Measurements from ENCODE around the gene DENND2D.

DENND2D gene

DNA sequence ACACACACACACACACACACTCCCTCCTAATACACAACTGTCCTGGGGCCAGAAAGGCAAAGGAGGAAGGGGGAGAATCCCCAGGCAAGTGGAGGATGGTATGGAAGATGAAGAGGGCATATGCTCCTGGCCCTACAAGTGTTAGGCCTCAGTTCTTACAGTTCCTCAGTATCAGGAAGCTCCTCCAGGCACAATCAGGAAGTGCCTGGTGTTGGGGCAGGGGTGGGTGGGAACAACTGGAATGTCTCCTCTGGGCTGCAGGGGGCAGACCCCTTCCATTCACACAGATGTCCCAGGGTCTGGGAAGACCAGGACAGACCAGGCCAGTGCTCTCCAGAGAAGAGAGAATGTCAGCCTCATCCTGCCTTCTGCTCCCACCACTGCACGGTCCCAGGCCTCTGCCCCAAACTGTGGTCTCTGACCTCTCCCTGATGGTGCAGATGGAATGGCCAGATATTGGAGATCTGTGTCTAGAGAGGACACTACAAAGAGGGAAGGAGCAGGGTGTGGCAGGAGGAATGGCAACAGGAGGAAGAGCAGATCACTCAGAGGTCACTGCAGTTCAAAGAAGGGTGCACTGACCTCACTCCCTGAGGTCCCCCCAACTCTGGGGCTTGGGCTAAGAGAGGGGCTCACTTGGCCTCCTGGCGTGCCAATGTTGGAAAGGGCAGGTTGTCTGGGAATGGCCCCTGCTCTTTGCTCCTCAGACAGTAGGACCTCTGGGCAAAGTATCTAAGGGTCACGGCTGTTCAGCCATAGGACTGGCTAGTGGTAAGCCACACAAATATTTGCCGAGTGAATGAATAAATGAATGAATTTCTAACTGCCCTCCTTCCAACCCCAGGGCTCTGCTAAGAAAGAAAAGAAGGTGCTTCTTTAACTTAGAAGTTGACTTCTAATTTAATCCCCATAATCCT, 2.5 kb upstream of the DENND2D start:
- no peak for DNase-seq (ENCODE audit: low spot score)

DNA sequence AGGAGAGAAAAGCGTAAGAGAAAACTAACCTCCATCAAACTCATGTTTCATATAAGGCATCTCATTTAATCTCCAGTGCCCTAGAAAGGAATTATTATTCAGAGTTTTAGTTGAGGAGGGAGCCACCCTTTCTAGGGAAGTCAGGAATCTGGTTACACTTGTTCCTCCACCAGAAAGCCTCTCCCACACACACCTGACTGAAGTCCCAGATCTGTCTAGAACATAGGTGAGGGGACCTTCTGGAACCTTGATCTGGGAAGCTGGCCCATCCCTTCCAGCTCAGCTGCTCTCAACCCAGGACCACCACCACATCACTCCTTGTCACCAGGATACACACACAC, 1.9 kb upstream of the DENND2D start:
- DNase-seq (ENCODE audit: low spot score): no peak

DNA sequence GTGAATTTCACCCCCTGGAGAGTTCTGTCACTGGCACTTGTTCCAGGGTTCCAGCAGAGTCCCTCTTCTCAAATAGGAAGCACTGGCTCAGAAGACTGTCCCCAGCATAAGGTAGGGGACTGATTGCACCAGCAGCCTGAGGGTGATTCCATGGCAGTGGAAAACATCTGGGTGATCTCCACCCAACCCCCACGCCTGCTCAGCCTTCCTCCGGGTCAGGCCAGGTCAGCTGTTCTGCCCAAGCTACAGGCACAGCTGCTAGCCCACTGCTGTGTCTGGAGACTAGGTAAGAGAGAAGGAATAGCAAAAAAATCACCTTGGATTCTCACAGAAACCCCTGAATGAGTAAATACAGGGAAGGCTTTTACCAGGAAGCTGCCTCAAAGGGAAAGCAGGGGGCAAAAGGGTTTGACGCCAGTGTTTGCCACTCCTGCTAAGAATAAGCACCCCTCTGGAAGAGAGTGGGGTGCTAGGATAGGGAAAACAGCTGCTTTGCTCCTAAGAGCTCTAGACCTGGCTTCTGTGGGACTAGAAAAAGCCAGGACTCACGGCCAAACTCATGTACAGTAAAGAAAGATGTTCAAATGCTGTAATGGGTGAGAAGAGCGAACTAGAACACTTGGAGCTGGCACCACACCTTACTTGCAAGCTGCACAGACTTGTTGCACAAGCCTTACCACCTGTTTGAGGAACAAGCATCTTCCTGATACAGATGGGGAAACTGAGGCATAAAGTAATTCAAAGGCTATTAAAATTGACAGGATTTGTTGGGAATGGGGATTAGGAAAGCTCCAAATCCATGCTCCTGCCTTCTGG, 1.0 kb upstream of the DENND2D start:
- no peak for DNase-seq (ENCODE audit: low spot score)

DNA sequence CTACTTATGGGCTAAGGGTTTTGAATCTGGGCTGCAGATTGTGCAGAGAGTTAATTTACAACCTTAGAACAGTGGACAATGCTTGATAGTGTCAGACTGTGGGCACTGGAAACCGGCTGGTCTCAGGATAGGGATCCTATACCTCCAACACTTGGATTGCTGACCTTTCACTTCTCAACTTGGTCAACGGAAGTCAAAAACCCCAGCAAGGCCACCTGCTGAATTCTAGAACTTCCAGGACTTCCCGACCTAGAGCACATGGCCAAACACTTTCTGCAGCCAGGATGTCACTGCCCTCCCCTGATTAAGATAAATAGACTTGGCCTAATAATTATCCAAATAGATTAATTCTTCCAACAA, 336 bp upstream of the DENND2D start:
- no peak for DNase-seq (ENCODE audit: low spot score)

DNA sequence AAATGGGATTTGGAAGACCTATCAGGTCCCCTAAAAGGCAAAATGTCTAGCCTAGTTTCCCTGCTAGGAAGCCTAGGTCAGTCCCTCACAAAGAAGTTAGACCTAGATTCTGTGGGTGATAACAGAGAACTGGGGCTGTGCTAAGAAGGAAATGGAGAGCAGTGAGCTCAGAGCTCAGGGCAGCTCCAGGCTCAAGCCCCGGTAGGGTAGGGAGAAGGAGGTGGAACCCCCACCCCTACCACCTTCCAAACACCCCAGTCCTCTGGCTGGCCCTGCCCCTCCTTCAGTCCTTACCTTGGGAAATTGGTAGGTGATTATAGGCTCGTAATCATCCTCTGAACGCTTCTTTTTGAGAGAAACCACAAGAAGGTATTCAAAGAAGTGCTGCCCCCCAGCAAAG, 1.1 kb downstream of the DENND2D start:
- DNase-seq (ENCODE audit: low spot score): no peak

DNA sequence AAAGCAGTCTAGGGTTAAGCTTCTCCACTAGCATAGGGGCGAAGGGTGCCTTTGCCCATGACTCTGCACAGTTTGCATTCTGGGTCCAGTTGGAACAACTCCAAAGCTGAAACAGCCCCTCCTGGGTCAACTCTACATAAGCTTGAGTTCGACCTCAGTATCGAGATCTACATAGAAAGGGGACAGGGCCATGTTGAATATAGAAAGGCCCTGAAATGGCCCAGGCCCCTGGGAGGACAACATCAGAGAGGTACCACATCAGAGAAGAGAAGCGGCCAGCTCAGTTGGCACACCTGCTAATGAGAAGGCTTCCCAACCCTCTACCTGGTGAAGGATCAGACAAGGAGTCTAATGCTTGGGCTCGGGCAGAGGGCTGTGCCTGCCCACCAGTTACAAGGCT, 1.6 kb downstream of the DENND2D start:
- no peak for DNase-seq (ENCODE audit: low spot score)

DNA sequence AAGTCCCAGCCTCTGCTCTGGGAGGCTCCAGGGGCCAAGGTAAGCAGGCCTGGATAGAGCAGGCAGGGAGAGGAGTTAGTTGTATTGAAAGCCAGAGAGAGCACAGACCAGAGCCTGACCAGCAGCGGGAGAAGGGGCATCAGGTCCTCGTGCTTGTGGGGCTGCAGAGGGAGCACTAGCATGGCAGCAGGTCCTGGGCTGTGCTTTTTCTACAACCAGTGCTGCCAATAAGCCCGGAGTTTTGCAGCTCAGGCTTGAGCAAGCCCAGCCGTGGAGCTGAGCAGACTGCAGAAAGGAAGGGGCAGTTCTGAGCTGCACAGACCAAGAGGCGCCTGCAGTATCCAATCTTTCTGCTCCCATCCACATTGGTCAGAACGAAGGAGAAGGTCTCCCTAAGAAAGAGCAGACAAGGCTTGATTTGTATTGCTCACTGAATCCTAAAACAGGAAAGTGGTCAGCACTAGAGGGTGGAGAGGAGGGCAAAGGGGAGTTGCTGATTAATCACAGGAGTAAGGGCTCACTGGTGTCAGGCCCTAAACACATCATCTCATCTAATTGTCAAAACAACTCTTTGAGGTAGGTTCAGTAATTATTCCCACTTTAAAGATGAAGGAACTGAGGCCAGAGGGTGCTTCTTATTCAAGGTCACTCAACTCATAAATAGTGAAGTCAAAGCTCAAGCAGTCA, 2.7 kb downstream of the DENND2D start:
- DNase-seq (ENCODE audit: low spot score): no peak

DNA sequence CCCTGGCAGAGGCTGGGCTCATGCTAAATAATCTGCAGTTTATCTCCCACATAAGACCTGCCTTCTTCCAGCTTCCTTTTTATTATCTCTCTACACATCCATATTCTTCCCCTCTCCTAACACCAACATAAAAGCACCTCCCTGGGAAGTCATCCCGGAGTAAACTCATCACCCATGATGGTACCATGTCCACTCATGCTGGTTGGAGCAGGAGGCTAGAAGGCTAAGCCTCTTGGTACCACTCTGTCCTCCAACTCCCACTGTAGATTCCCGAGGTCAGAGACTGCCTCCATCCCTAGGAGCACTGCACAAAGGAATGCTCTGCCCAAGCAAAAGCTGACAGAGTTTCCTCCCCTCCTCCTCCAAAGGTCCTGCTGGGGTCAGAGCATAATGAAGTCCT, 4.2 kb downstream of the DENND2D start:
- no peak for DNase-seq (ENCODE audit: low spot score)

DNA sequence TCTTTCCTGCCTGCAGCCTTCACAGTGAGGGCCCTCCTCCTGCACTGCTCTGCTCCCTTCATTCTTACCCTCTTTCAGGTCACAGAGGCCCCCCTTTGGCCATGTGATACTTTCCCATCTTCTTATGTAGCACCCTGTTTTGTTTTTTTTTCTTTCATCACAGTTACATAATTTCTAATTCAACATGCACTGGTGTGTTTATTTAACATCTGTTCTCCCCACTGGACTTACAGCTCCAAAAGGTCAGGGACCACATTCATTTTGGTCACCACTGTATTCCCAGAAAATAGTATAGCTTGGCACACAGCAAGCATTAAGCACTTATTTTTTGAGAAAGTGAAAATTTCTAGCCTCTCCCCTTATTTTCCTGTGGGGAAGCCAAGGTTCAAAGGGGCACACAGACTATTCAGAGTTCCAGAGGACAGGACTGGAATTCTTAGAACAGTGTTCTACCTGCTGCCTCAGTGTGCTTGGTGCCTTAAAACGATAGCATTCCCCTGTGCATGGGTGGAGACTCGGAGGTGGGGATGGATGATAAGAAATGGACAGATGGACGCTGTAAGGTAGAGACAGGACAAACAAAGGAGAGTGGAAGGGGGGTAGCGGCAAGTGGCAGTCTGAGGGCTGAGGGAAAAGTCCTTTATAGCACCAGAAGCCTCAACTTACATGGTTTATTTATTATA, 5.3 kb downstream of the DENND2D start:
- DNase-seq (ENCODE audit: low spot score): no peak

DNA sequence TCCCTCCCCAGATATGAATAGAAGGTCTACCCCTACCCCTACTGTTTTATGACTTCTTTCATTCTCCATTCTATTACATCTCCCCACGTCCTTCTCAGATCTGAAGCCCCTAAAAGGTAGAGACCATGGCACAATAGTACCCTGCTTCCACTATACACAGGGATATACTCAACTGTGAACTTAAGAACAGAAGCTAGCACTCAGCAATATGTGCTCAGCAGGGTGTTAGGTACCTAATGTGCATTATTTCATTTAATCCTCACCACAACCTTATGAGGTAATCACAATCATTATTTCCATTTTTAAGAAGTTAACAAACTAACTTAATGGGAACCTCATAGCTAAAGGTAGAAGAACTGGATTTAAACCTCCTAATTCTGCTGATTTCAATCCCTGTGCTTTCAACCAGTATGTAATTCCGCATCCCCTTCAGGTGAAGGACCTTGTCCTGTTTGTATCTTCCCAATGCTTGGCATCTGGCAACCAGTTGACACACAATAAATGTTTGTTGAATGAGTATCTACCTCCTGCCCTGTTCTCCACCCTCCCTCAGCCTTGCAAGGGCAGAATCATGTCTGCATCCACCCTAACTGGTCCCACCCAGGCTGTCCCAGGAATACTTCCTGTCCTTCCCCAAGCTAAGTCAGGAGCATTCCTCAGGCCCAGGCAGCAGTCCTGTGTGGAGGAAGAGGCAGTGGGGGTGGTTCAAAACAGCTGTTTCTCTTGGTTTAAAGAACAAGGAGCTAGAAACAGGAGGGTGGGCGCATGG, 6.5 kb downstream of the DENND2D start:
- DNase-seq (ENCODE audit: low spot score): no peak

DNA sequence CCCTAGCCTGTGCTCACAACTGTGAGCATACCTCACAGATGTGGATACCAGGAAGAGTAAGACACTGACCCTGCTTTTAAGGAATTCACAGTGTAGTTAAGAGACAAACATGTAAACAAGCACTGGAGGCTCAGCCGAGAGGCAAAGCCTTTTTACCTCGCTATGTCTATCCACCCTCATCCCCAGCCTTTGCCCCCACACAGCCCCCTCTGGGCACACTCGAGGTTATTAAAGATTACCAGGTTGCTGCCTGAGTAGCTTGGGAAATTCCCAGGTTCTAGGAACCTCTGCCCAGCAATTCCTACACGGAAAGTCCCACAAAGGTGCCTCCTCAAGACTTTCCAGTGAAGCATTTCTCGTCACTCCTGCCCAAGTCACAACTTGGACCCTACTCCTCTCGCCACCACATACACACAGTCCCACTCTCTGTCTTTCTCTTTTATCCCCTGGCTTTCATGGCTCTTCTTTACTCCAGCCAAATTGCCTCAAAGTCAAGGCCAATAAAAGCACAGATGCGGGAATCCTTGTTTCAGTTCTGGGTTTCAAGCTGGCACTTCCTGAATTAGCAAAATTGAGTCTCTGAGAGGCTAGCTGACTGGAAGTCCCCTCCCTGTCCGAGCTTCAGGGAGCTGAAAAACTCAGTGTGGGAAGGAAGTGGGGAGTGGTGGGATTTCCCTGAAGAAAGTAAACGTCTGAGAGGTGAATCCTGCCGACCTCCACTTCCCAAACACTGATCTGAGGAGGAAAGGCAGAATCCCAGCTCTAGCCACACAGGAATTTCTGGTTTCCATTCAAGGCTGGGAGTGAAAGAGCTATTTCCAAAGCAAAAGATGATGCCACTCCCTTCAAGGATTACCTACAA, 7.6 kb downstream of the DENND2D start:
- no peak for DNase-seq (ENCODE audit: low spot score)

DNA sequence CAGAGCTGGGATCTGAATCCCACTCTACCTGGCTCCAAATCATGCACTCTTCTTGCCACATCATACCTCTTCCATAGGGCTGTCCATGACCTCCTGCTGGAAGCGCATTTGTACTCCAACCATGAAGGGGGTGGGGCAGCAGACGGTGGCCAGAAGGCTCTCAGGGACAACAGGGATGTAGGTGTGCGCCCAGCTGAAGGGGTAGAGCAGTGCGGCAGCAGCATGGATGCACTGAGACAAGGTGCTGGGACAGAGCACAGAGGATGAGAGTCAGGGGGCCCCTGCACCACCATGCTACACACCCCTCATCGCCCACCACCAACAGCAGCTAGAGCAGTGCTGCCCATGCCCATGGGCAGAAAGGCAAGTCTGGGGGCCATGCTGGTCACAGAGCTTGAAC, 8.4 kb downstream of the DENND2D start:
- DNase-seq (ENCODE audit: low spot score): no peak

DNA sequence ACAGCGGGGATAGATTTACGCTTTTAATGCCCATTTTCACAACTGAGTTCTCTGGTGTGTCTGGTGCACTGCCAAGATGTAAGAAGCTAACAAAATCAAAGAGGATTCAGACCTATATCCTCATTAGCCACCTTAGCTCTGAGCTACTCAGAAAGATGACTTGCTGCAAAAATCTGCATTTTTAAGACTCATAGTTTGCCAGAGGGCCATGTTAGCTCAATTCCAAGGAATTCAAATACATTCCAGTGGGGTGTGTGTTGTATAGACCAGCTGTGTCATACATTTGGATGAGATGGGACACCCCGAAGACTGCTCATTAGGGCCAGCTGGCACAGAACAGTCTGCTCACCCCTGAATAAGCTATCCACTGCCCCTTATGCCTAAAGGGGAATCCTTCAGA, 8.9 kb downstream of the DENND2D start:
- DNase-seq (ENCODE audit: low spot score): peak; percentile 57

DNA sequence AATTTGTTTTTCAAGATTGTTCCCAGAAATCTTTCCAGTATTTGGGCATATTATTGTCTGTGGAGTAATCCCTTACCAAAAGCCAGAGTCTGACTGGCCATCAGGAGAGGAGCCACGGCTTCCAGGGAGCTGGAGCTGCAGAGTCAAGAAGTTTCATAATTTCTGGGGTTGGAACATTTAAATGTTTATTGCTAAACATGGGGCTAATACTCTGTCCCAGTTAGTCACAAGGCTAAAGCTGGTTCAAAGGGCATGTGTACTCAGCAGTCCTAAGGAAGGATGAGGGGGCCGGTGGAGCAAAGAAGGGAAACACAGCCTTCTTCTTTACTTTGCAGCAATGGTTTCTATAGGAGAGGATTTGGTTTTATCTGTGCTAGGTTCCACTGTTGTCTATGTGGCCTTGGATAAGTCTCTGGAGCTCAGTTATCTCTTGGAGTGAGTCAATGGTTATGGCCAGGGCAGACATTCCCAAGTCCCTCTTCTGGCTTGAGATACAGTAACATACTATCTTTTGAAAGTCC, 9.5 kb downstream of the DENND2D start:
- no peak for DNase-seq (ENCODE audit: low spot score)

DNA sequence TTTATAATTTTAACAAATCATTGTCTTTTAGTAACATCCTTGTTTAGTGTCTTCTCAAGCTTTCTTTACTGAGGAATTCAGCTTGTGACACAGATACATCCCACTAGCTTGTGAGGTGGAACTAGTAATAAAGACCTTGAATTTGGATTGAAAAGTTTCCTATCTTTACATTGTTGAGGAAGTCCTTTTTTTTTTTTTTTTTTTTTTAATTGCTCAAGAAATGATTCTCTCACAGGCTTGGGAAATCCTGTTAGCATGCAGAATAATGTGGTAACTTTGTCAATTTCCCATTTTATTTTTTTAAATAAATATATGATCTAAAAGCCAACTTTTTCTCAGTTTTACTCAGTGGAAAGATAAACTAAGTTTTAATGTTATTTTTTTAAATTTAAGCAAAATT, 15.8 kb downstream of the DENND2D start:
- DNase-seq (ENCODE audit: low spot score): no peak

DNA sequence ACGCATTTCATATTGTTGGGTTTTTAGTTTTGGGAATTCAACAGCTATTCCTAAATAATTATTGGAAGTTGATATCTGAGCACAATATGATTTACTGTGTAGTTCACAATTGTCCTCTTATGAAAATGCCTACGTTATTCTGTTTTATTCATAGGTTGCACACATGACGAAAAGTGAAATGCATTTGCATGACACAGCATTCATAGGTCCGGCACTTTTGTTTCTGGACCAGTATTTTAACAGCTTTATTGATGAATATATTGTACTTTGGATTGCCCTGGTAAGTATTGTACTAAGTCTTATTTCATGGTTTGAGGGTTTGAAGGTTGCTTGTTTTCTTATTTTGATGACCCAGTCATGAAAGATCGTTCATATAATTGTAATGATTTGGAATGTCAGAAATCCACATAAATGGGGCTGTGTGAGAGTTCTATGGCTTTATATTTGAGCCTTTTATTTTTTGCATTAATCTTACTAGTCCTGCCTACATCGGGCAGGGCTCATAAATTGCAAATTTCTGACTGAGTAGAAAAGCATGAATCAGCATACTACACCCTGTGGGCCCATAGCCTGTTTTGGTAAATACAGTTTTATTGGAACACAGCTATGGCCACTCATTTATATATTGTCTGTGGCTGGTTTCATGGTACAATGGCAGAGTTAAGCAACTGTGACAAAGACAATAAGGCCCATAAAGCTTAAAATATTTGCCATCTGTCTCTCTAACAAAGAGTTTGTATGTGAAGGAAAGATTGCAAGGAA, 17.0 kb downstream of the DENND2D start:
- DNase-seq (ENCODE audit: low spot score): no peak

DNA sequence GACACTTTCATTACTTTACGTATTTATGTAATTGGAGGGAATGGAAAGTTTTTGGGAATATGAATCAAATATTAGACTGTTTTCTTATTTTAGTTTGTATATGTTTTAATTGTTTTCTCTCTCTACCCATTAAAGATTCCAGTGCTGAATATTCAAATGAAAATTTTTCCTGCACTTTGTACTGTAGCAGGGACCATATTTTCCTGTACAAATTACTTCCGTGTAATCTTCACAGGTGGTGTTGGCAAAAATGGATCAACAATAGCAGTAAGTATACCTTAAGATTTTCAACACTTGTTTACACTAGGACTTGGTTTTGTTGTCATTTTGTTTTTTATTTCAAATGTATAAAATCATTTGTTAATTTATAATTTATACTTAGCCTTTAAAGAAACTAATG, 18.4 kb downstream of the DENND2D start:
- no peak for DNase-seq (ENCODE audit: low spot score)

DNA sequence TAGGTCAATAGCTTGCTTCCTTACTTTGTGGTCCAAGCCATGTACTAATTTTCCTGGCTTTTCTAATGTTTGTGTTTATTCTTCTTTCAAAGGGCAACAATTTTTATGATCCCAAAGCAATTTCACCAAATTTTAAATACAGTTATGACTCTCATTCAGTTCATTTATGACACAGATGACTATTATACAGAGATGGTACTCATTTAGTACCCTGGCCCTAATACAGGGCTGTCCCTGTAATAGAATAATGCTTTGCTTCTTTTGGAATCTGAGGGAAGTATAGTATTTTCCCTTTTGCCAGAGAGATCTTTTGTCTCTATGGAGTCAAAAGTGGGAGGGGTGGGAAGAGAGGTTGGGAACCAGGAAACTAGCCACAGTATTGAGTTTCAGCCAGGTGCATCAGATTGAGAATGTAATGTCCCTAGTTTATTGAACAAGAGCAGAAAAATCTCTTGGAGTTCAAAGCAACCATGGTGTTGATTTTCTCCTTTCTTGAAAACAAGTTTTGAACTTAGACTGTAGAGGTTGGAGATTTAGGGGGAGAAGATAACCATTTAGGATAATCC, 20.4 kb downstream of the DENND2D start:
- DNase-seq (ENCODE audit: low spot score): no peak

DNA sequence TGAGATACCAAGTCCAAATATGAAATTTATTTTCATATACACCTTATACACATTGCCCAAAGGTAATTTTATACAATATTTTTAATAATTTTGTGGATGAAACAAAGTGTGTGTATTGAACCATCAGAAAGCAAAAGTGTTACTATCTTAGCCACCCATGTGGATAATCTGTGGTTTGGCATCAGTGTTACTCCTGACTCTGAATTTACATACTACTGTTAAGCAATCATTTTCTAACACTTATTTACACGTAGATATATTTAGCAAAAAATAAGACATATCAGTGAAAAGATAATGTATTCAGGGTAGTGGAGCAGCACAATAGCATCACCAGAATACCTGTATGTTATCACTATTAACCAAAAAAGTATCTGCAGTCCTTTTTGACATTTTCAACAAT, 23.8 kb downstream of the DENND2D start:
- no peak for DNase-seq (ENCODE audit: low spot score)
